ENCODE results near the gene DOCK11.
A peak's percentile ranks its signal among the peaks of the same experiment; 100 is the strongest.
"Not testable (repeated sequence)": the region's sequence is repeated elsewhere in the genome, so short reads cannot be mapped to it uniquely, and the experiment has no call there.

Gene DOCK11

GRCh38 chrX:118495061-118495921, at the start of gene DOCK11:
Gene DOCK11, plus strand, starts transcription at chrX:118495815. Its CDS starts 157 bp downstream, at chrX:118495972.
- DNase-seq (ENCODE audit: low spot score), result peak; percentile 37

- DNase-seq (ENCODE audit: low spot score), result no peak
Observed at GRCh38 chrX:118448273-118448783, 47.3 kb upstream of the DOCK11 start.

- no peak for DNase-seq (ENCODE audit: low spot score)
Observed at GRCh38 chrX:118455013-118455412, 40.6 kb upstream of the DOCK11 start.

- DNase-seq (ENCODE audit: low spot score), result peak; percentile 36
Observed at GRCh38 chrX:118459494-118459893, 36.1 kb upstream of the DOCK11 start.

- DNase-seq (ENCODE audit: low spot score), result no peak
Observed at GRCh38 chrX:118464501-118464900, 31.1 kb upstream of the DOCK11 start.

GRCh38 chrX:118468122-118468521, 27.5 kb upstream of the DOCK11 start:
- no peak for DNase-seq (ENCODE audit: low spot score)

- DNase-seq (ENCODE audit: low spot score), result not testable (repeated sequence)
Observed at GRCh38 chrX:118470721-118471347, 24.8 kb upstream of the DOCK11 start.

GRCh38 chrX:118474586-118474985, 21.0 kb upstream of the DOCK11 start:
- DNase-seq (ENCODE audit: low spot score), result no peak

- no peak for DNase-seq (ENCODE audit: low spot score)
Observed at GRCh38 chrX:118475903-118476302, 19.7 kb upstream of the DOCK11 start.

GRCh38 chrX:118480172-118480571, 15.4 kb upstream of the DOCK11 start:
- no peak for DNase-seq (ENCODE audit: low spot score)

- not testable (repeated sequence) for DNase-seq (ENCODE audit: low spot score)
Observed at GRCh38 chrX:118482384-118482783, 13.2 kb upstream of the DOCK11 start.

- DNase-seq (ENCODE audit: low spot score), result no peak
Observed at GRCh38 chrX:118484216-118484903, 11.3 kb upstream of the DOCK11 start.

GRCh38 chrX:118486693-118487092, 8.9 kb upstream of the DOCK11 start:
- not testable (repeated sequence) for DNase-seq (ENCODE audit: low spot score)

GRCh38 chrX:118493016-118493415, 2.6 kb upstream of the DOCK11 start:
- DNase-seq (ENCODE audit: low spot score), result no peak

- no peak for DNase-seq (ENCODE audit: low spot score)
Observed at GRCh38 chrX:118493653-118494297, 1.8 kb upstream of the DOCK11 start.

GRCh38 chrX:118495958-118496762, 545 bp downstream of the DOCK11 start:
- no peak for DNase-seq (ENCODE audit: low spot score)

- no peak for DNase-seq (ENCODE audit: low spot score)
Observed at GRCh38 chrX:118496763-118497079, 1.1 kb downstream of the DOCK11 start.

- no peak for DNase-seq (ENCODE audit: low spot score)
Observed at GRCh38 chrX:118497180-118497818, 1.7 kb downstream of the DOCK11 start.

GRCh38 chrX:118498351-118498750, 2.7 kb downstream of the DOCK11 start:
- DNase-seq (ENCODE audit: low spot score), result no peak

GRCh38 chrX:118498755-118499154, 3.1 kb downstream of the DOCK11 start:
- no peak for DNase-seq (ENCODE audit: low spot score)

GRCh38 chrX:118499295-118499694, 3.7 kb downstream of the DOCK11 start:
- no peak for DNase-seq (ENCODE audit: low spot score)
